Ovary (tissue), 3 donors: ENCODE data around the gene FAM20A.

ENCODE experiments used
- CTCF ChIP-seq, 3 donors: fragments of 450-650 bp in 2 of 3; fragments of 200-600 bp in 1 of 3; IDR thresholded peaks; one replicate each; pipeline versions ENCODE4 v1.5.1 to v1.8.0; 2016 to 2022; ENCODE audit warnings: antibody characterized with exemption in 3 of 3, mild to moderate bottlenecking in 1 of 3
- EP300 ChIP-seq: sonication (generic); formaldehyde crosslinking; IDR thresholded peaks from one replicate; pipeline ENCODE4 v1.6.1; 2017; ENCODE audit warnings: antibody characterized with exemption
- POLR2A ChIP-seq: fragments of 450-650 bp; IDR thresholded peaks from one replicate; pipeline ENCODE4 v1.6.1; 2017; ENCODE audit warnings: antibody characterized with exemption, mild to moderate bottlenecking, moderate library complexity
- donor health status: DM: no; HTN: no; CAD: no.

DNA sequence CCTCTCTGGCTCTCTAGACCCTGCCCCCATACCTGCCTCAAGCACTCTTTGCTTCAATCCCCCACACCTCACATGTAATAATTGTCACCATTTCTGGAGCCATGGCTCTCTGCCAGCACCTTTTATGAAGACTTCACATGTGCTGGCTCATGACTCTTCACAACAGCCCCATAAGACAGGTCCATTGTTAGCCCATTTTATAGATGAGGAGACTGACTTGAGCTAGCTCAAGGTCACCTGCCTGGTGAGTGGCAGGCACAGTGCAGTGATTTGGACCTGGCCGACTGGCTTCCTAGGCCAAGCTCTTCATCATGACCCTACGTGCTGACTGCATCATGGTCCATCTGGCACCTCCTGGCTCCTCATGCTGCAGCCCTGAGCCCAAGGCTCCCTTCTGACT, 25.0 kb downstream of the FAM20A start:
- TF ChIP-seq POLR2A (no peak), CTCF (IDR thresholded peaks at IDR 0.05) (no peak), EP300 (no peak)
